Tongue (tissue), 1 donor: ENCODE data around the gene FHOD3. TPM values are rescaled to one million over a fixed set of nuclear protein-coding genes. Genes with fewer than 3 reads are reported as not detected.

Experiments
- total RNA-seq: library from RNA; depleted of rRNA; stranded (reverse); fragments of >200 nt; gene quantifications from one replicate; pipeline ENCODE4 v1.2.3, GENCODE V29; 2014

Gene FHOD3
- total RNA-seq, 1 donor from 2014 or later: 33.0 TPM

Other genes with a start within 250 kb of the FHOD3 start
- gene RPRD1A, start 230.2 kb upstream of the FHOD3 start, total RNA-seq: 76.0 TPM
- 39.5 TPM for gene SLC39A6, start 168.4 kb upstream of the FHOD3 start, total RNA-seq
- gene ELP2, start 167.8 kb upstream of the FHOD3 start, total RNA-seq: 96.2 TPM
- 0.31 TPM for gene MOCOS, start 110.2 kb upstream of the FHOD3 start, total RNA-seq